DOHH2 (cell line): ENCODE results near the gene FBXW9.
"Not testable (repeated sequence)": the region's sequence is repeated elsewhere in the genome, so short reads cannot be mapped to it uniquely, and the experiment has no call there.

Experiments
- H3F3A ChIP-seq: fragments of 200-600 bp; sonication (generic), shearing (Covaris generic); 2 replicates; pipeline ENCODE4 v1.6.0; 2016; ENCODE audit warnings: antibody characterized with exemption, mild to moderate bottlenecking; ENCODE audit not compliant: control insufficient read depth, insufficient read depth
- H3K27ac ChIP-seq: fragments of 200-600 bp; sonication (generic); 2 replicates; pipeline ENCODE4 v1.5.1; 2014; ENCODE audit warnings: low read depth, mild to moderate bottlenecking, low read length, moderate library complexity
- H3K27me3 ChIP-seq: fragments of 200-600 bp; sonication (generic); 2 replicates; pipeline ENCODE4 v1.6.1; 2014; ENCODE audit warnings: mild to moderate bottlenecking, low read length, mixed read lengths; ENCODE audit not compliant: control insufficient read depth
- H3K36me3 ChIP-seq: fragments of 200-600 bp; sonication (generic); 2 replicates; pipeline ENCODE4 v1.6.1; 2014; ENCODE audit warnings: mild to moderate bottlenecking, low read length, moderate library complexity, mixed read lengths; ENCODE audit not compliant: control insufficient read depth
- H3K4me1 ChIP-seq: fragments of 200-600 bp; sonication (generic); 2 replicates; pipeline ENCODE4 v1.6.1; 2014; ENCODE audit warnings: mild to moderate bottlenecking, low read length, mixed read lengths; ENCODE audit not compliant: control insufficient read depth
- H3K4me2 ChIP-seq: fragments of 200-600 bp; sonication (generic); 2 replicates; pipeline ENCODE4 v1.6.0; 2014; ENCODE audit warnings: mild to moderate bottlenecking, low read length, moderate library complexity
- H3K4me3 ChIP-seq: fragments of 200-600 bp; sonication (generic); 2 replicates; pipeline ENCODE4 v1.5.1; 2014; ENCODE audit warnings: mild to moderate bottlenecking, low read length, mixed read lengths
- H3K79me2 ChIP-seq: fragments of 200-600 bp; sonication (generic); 2 replicates; pipeline ENCODE4 v1.6.1; 2014; ENCODE audit warnings: mild to moderate bottlenecking, low read length, mixed read lengths; ENCODE audit not compliant: control insufficient read depth
- H3K9me2 ChIP-seq: fragments of 200-600 bp; sonication (generic); replicated peaks from 2 replicates; pipeline ENCODE4 v1.6.1; 2014; ENCODE audit warnings: mild to moderate bottlenecking, low read length, mixed read lengths; ENCODE audit not compliant: control insufficient read depth
- H3K9me3 ChIP-seq: fragments of 200-600 bp; sonication (generic); 2 replicates; pipeline ENCODE4 v1.6.1; 2014; ENCODE audit warnings: antibody characterized with exemption, low read length, mixed read lengths; ENCODE audit not compliant: control insufficient read depth, insufficient read depth
- H4K20me1 ChIP-seq: fragments of 200-600 bp; sonication (generic); 2 replicates; pipeline ENCODE4 v1.6.0; 2014; ENCODE audit warnings: low read depth, mild to moderate bottlenecking, antibody characterized with exemption, low read length, moderate library complexity; ENCODE audit not compliant: control insufficient read depth, insufficient read depth
- EZH2phosphoT487 ChIP-seq: fragments of 200-600 bp; sonication (generic); IDR thresholded peaks from 2 replicates; pipeline ENCODE4 v1.6.1; 2017; ENCODE audit warnings: borderline replicate concordance, mild to moderate bottlenecking, antibody characterized with exemption, low read length, moderate library complexity, mixed read lengths
- TF ChIP-seq, protein P1 (sequence below): fragments of 200-600 bp; sonication (generic); IDR thresholded peaks from one replicate; pipeline ENCODE4 v1.5.1; 2014; ENCODE audit warnings: antibody characterized with exemption, mild to moderate bottlenecking, low read depth, low read length; ENCODE audit not compliant: poor library complexity, severe bottlenecking

Gene FBXW9

DNA sequence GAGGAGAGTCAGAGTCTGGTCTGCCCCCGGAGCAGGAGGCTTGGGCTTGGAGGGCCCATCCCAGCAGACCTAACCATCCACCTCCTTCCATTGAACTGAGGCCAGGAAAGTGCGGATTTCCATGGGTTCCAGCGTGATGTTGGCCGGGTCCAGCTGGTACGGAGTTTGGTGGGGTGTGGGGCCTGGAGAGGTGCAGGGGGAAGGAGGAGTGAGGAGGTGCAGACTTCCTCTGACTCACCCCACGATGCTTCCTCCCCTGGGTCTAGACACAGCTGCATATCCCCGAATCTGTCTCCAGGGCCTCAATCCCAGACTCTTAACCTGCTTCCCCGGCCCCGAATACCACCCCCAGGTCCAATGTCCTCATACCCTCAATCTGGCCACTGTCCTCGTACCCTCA lies 49.9 kb downstream of the FBXW9 start:
- TF ChIP-seq, protein P1, sequence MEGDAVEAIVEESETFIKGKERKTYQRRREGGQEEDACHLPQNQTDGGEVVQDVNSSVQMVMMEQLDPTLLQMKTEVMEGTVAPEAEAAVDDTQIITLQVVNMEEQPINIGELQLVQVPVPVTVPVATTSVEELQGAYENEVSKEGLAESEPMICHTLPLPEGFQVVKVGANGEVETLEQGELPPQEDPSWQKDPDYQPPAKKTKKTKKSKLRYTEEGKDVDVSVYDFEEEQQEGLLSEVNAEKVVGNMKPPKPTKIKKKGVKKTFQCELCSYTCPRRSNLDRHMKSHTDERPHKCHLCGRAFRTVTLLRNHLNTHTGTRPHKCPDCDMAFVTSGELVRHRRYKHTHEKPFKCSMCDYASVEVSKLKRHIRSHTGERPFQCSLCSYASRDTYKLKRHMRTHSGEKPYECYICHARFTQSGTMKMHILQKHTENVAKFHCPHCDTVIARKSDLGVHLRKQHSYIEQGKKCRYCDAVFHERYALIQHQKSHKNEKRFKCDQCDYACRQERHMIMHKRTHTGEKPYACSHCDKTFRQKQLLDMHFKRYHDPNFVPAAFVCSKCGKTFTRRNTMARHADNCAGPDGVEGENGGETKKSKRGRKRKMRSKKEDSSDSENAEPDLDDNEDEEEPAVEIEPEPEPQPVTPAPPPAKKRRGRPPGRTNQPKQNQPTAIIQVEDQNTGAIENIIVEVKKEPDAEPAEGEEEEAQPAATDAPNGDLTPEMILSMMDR = no peak
- TF ChIP-seq EZH2phosphoT487 = no peak
- H3K27me3 ChIP-seq = no peaks in the 10 kb centered on the region
- H3K9me2 ChIP-seq = no peaks in the 10 kb centered on the region
- H3K9me3 ChIP-seq = no peaks in the 10 kb centered on the region
- no peak overlapping the region for H3K4me2 ChIP-seq
- no peaks in the 10 kb centered on the region for H4K20me1 ChIP-seq
- H3K79me2 ChIP-seq = no peaks in the 10 kb centered on the region
- H3F3A ChIP-seq = no peaks in the 10 kb centered on the region
- no peak overlapping the region for H3K4me3 ChIP-seq
- H3K36me3 ChIP-seq = peaks cover 3% of the 10 kb centered on the region
- no peak overlapping the region for H3K27ac ChIP-seq
- no peaks in the 10 kb centered on the region for H3K4me1 ChIP-seq

DNA sequence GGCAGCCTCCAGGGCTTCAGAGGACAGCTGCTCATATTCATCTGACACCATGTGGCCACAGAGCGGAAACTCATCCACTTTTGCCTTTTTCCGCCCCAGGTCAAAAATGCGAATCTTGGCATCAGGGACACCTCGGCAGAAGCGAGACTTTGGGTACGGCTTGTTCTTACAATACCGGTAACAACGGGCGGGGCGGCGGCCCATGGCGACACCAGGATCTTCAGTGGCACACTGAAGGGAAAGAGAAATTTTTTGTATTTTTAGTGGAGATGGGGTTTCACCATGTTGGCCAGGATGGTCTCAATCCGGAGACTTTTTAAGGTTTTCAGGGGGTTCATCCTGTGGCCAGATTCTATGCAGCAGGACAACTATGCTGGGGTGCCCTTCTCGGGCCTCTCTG lies 52.7 kb downstream of the FBXW9 start:
- not testable (repeated sequence) for H4K20me1 ChIP-seq, H3K9me3 ChIP-seq, H3K79me2 ChIP-seq, H3K4me1 ChIP-seq, H3K9me2 ChIP-seq, H3K4me2 ChIP-seq, H3K36me3 ChIP-seq, H3K27ac ChIP-seq, H3K27me3 ChIP-seq, H3K4me3 ChIP-seq, H3F3A ChIP-seq

DNA sequence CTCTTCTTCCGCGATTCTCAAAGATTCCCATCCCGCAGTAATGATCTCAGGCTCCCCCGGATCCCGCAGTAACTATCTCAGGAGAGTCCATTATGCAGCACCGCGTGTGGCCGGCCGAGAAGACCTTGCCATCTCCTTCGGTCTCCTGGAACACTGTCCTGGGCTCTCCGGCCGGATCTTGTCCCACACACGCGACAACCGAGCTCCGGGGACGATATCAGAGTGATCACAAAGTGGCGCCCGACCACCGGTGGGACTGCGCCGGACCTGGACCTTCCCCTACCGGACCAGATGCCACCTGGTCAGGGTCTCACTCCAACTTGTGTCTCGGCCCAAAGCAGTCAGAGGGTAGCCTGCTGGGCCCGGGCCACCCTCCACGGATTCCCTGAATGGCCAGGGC lies 53.9 kb downstream of the FBXW9 start:
- H3K9me3 ChIP-seq = no peaks in the 10 kb centered on the region
- H3K36me3 ChIP-seq = no peaks in the 10 kb centered on the region
- no peaks in the 10 kb centered on the region for H3K9me2 ChIP-seq
- TF ChIP-seq, protein P1 = no peak
- TF ChIP-seq EZH2phosphoT487 = no peak
- no peak overlapping the region for H3K4me2 ChIP-seq
- no peak overlapping the region for H3K27ac ChIP-seq
- H3K27me3 ChIP-seq = no peaks in the 10 kb centered on the region
- no peaks in the 10 kb centered on the region for H4K20me1 ChIP-seq
- H3F3A ChIP-seq = no peaks in the 10 kb centered on the region
- peaks cover 9% of the 10 kb centered on the region for H3K4me1 ChIP-seq
- H3K79me2 ChIP-seq = no peaks in the 10 kb centered on the region
- no peak overlapping the region for H3K4me3 ChIP-seq

DNA sequence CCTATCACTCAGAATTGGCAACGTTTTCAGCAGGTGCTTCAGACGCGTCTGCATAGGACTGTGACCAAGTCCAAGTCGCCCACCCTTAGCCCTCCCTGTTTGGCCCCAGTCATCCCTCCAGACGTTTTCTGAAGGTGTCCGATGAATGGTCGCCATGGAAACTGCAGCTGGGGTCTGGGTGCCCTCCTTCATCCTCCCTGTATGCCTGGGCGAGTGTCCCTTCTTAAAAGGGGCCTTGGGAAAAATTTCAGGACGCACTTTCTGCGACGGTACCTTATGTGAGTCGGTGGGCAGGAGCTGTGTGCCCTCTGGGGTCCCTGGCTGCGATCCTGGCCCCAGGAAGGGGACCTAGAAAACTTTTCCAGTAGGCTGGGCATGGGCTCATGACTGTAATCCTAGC lies 55.0 kb downstream of the FBXW9 start:
- Histone ChIP-seq H4K20me1 (no peaks in the 10 kb centered on the region), H3K27me3 (no peaks in the 10 kb centered on the region), H3K9me3 (no peaks in the 10 kb centered on the region), H3K4me1 (peaks cover 9% of the 10 kb centered on the region), H3K27ac (no peak overlapping the region), H3K9me2 (no peaks in the 10 kb centered on the region), H3F3A (no peaks in the 10 kb centered on the region), H3K36me3 (no peaks in the 10 kb centered on the region), H3K4me3 (no peak overlapping the region), H3K4me2 (no peak overlapping the region), H3K79me2 (no peaks in the 10 kb centered on the region)
- TF ChIP-seq EZH2phosphoT487 = no peak
- TF ChIP-seq, protein P1 = no peak
